H1 (cell line): ENCODE results near the gene HOXB7. TPM values are rescaled to one million over a fixed set of nuclear protein-coding genes. Genes with fewer than 3 reads are reported as not detected.
A peak's percentile ranks its signal among the peaks of the same experiment; 100 is the strongest.

Source experiments
- BCL11A ChIP-seq, 2 experiments: IDR thresholded peaks; one replicate each; pipeline ENCODE4 v1.6.1; 2011; ENCODE audit warnings: low read depth in 2 of 2, low read length in 2 of 2, mild to moderate bottlenecking in 2 of 2
- BRCA1 ChIP-seq: IDR thresholded peaks from 2 replicates; pipeline ENCODE4 v1.6.1; 2012; ENCODE audit warnings: low read depth, low read length, improper control_type of control experiment
- CEBPB ChIP-seq: IDR thresholded peaks from 2 replicates; pipeline ENCODE4 v1.6.1; 2012; ENCODE audit warnings: low read depth, low read length
- EGR1 ChIP-seq: IDR thresholded peaks from 2 replicates; pipeline ENCODE4 v1.6.1; 2011; ENCODE audit warnings: low read depth, low read length, borderline replicate concordance
- EZH2 ChIP-seq: fragments of 200-600 bp; sonication (generic); IDR thresholded peaks from 2 replicates; pipeline ENCODE4 v1.7.1; 2012; ENCODE audit warnings: low read depth, mild to moderate bottlenecking, moderate library complexity, low read length, inconsistent platforms; ENCODE audit not compliant: severe bottlenecking
- FOSL1 ChIP-seq: IDR thresholded peaks from 2 replicates; pipeline ENCODE4 v1.6.1; 2011; ENCODE audit warnings: mild to moderate bottlenecking, low read depth, low read length, moderate library complexity; ENCODE audit not compliant: insufficient read depth
- HDAC6 ChIP-seq: IDR thresholded peaks from one replicate; pipeline ENCODE4 v1.7.1; 2012; ENCODE audit warnings: low read depth, mild to moderate bottlenecking, inconsistent platforms, low read length, moderate library complexity
- KDM1A ChIP-seq: fragments of 200-600, 300-600 bp; sonication (generic); IDR thresholded peaks from 2 replicates; pipeline ENCODE4 v1.7.1; 2016; ENCODE audit warnings: mild to moderate bottlenecking, low read length, borderline replicate concordance
- KDM4A ChIP-seq: IDR thresholded peaks from one replicate; pipeline ENCODE4 v1.7.1; 2012; ENCODE audit warnings: low read depth, mild to moderate bottlenecking, moderate library complexity, low read length, inconsistent platforms; ENCODE audit not compliant: severe bottlenecking
- KDM5A ChIP-seq: fragments of 200-600 bp; IDR thresholded peaks from 2 replicates; pipeline ENCODE4 v1.7.1; 2012; ENCODE audit warnings: mild to moderate bottlenecking, low read length, inconsistent platforms, mixed read lengths
- PHF8 ChIP-seq: fragments of 200-600 bp; sonication (generic); conservative IDR thresholded peaks from 2 replicates; pipeline ENCODE4 v1.7.1; 2012; ENCODE audit warnings: low read depth, mild to moderate bottlenecking, inconsistent platforms, low read length, moderate library complexity
- POLR2A ChIP-seq, 2 experiments: IDR thresholded peaks; 1 replicate in 1 of 2; 2 replicates in 1 of 2; pipeline ENCODE4 v1.6.1; 2011; ENCODE audit warnings: low read depth in 2 of 2, low read length in 2 of 2, mild to moderate bottlenecking in 2 of 2; ENCODE audit errors: control extremely low read depth in 1 of 2
- RAD21 ChIP-seq, 2 experiments: IDR thresholded peaks in 1 of 2; conservative IDR thresholded peaks in 1 of 2; 2 replicates each; pipeline ENCODE4 v1.6.1; 2011; ENCODE audit warnings: low read depth in 2 of 2, low read length in 2 of 2, improper control_type of control experiment in 1 of 2, inconsistent platforms in 1 of 2, mild to moderate bottlenecking in 1 of 2, moderate library complexity in 1 of 2
- RBBP5 ChIP-seq: IDR thresholded peaks from 2 replicates; pipeline ENCODE4 v1.7.1; 2012; ENCODE audit warnings: low read depth, mild to moderate bottlenecking, inconsistent platforms, low read length, moderate library complexity, borderline replicate concordance
- RNF2 ChIP-seq: fragments of 200-900, 300-1000 bp; sonication (generic); IDR thresholded peaks from 2 replicates; pipeline ENCODE4 v1.7.1; 2016; ENCODE audit warnings: borderline replicate concordance, low read depth, mild to moderate bottlenecking, antibody characterized with exemption, low read length; ENCODE audit not compliant: poor library complexity, severe bottlenecking; ENCODE audit errors: missing control alignments
- SAP30 ChIP-seq: fragments of 300-600 bp; sonication (generic); IDR thresholded peaks from 2 replicates; pipeline ENCODE4 v1.7.1; 2012; ENCODE audit warnings: low read length, moderate library complexity, mild to moderate bottlenecking, inconsistent platforms; ENCODE audit not compliant: insufficient read depth, insufficient replicate concordance
- SIX5 ChIP-seq: IDR thresholded peaks from 2 replicates; pipeline ENCODE4 v1.6.1; 2011; ENCODE audit warnings: mild to moderate bottlenecking, low read depth, low read length
- SP1 ChIP-seq: IDR thresholded peaks from 2 replicates; pipeline ENCODE4 v1.6.1; 2011; ENCODE audit warnings: low read depth, low read length
- SUZ12 ChIP-seq: fragments of 200-600 bp; sonication (generic); IDR thresholded peaks from 2 replicates; pipeline ENCODE4 v1.6.1; 2012; ENCODE audit warnings: mild to moderate bottlenecking, inconsistent platforms, low read length, moderate library complexity, mixed read lengths
- polyA plus RNA-seq, 7 experiments: library from polyadenylated mRNA; depleted of rRNA in 3 of 7; stranded (reverse) in 5 of 7; unstranded in 2 of 7; fragments of >200 nt in 5 of 7; fragments of 200-250 nt in 2 of 7; gene quantifications; 1 replicate in 5 of 7; 2 replicates in 1 of 7; 4 replicates in 1 of 7; pipeline versions ENCODE4 v1.2.1 to v1.2.3, GENCODE V29; 2011 to 2013; ENCODE audit warnings: missing spikeins in 2 of 7, mixed read lengths in 2 of 7
- total RNA-seq: library from RNA; stranded (reverse); fragmentation: NEBNext Ultra II Directional; extraction: Animal tissue kit (Norgen Biotek cat#: 25700); gene quantifications from 2 replicates; pipeline ENCODE4 v1.2.1, GENCODE V29; 2021
- TF ChIP-seq, protein P1 (sequence below), 3 experiments: IDR thresholded peaks; 1 replicate in 2 of 3; 2 replicates in 1 of 3; pipeline versions ENCODE4 v1.5.1 to v1.6.1; 2011; ENCODE audit warnings: low read length in 3 of 3, mild to moderate bottlenecking in 3 of 3, inconsistent platforms in 2 of 3, low read depth in 1 of 3, moderate library complexity in 1 of 3; ENCODE audit not compliant: insufficient read depth in 1 of 3; ENCODE audit errors: control extremely low read depth in 1 of 3
- TF ChIP-seq, protein P2 (sequence below): IDR thresholded peaks from 2 replicates; pipeline ENCODE4 v1.6.1; 2011; ENCODE audit warnings: low read depth, mild to moderate bottlenecking, low read length; ENCODE audit not compliant: insufficient read depth

Gene HOXB7
- total and polyA plus RNA-seq, 2 of the 8 experiments (the other 6 are each of a cell fraction or from before 2014, with no cell fraction given) = not detected

- TF ChIP-seq SAP30 = no peak
- TF ChIP-seq HDAC6 = no peak
- TF ChIP-seq, protein P1, sequence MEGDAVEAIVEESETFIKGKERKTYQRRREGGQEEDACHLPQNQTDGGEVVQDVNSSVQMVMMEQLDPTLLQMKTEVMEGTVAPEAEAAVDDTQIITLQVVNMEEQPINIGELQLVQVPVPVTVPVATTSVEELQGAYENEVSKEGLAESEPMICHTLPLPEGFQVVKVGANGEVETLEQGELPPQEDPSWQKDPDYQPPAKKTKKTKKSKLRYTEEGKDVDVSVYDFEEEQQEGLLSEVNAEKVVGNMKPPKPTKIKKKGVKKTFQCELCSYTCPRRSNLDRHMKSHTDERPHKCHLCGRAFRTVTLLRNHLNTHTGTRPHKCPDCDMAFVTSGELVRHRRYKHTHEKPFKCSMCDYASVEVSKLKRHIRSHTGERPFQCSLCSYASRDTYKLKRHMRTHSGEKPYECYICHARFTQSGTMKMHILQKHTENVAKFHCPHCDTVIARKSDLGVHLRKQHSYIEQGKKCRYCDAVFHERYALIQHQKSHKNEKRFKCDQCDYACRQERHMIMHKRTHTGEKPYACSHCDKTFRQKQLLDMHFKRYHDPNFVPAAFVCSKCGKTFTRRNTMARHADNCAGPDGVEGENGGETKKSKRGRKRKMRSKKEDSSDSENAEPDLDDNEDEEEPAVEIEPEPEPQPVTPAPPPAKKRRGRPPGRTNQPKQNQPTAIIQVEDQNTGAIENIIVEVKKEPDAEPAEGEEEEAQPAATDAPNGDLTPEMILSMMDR (IDR thresholded peaks at IDR 0.05; ENCODE audit: control extremely low read depth in 1 of 3, insufficient read depth in 1 of 3, low read depth in 1 of 3, low read length in 3 of 3) = no peak
- TF ChIP-seq, protein P2, sequence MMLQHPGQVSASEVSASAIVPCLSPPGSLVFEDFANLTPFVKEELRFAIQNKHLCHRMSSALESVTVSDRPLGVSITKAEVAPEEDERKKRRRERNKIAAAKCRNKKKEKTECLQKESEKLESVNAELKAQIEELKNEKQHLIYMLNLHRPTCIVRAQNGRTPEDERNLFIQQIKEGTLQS = no peak
- TF ChIP-seq RAD21 (IDR thresholded peaks at IDR 0.05 in 1 of 2, conservative IDR thresholded peaks at IDR 0.05 in 1 of 2; ENCODE audit: low read depth in 2 of 2, low read length in 2 of 2) = no peak
- TF ChIP-seq EGR1 = no peak
- TF ChIP-seq KDM5A = no peak
- TF ChIP-seq EZH2 = peak; percentile 75
- no peak for TF ChIP-seq CEBPB
- TF ChIP-seq BRCA1 = no peak
- no peak for TF ChIP-seq POLR2A (IDR thresholded peaks at IDR 0.05; ENCODE audit: control extremely low read depth in 1 of 2, low read depth in 2 of 2, low read length in 2 of 2)
- no peak for TF ChIP-seq PHF8
- peak; percentile 88 for TF ChIP-seq RNF2
- no peak for TF ChIP-seq SP1
- TF ChIP-seq FOSL1 = no peak
- TF ChIP-seq KDM4A = no peak
- no peak for TF ChIP-seq SIX5
- no peak for TF ChIP-seq BCL11A (IDR thresholded peaks at IDR 0.05; ENCODE audit: low read depth in 2 of 2, low read length in 2 of 2)
- TF ChIP-seq RBBP5 = no peak
- peak; percentile 91 for TF ChIP-seq SUZ12
- TF ChIP-seq KDM1A = no peak
Observed at GRCh38 chr17:48596000-48596734, 14.7 kb downstream of the HOXB7 start (continued).
